K562 (cell line): ENCODE results near the gene C20orf141. TPM values are rescaled to one million over a fixed set of nuclear protein-coding genes. Genes with fewer than 3 reads are reported as not detected.

ENCODE experiments used
- ATAC-seq: fragments of 200-7000 bp; cut with Tn5 transposase; 3 replicates; pipeline ENCODE4 v1.9.1; 2020; ENCODE audit warnings: moderate library complexity
- BruUV-seq: library from RNA; stranded (reverse); fragments of 400-500 nt; replicated peaks from 2 replicates; lab custom pipeline; 2021; lab: Mats Ljungman, UMichigan
- CTCF ChIA-PET: fragments of 300-600 bp; formaldehyde crosslinking; extraction: SDS; loops from one replicate; lab custom pipeline; 2021; ENCODE audit warnings: low intra/inter-chr PET ratio; lab: Yijun Ruan, JAX
- POLR2A ChIA-PET: fragments of 300-600, 350-650 bp; sonication (Branson Sonifier 250); formaldehyde crosslinking; extraction: SDS; loops from one replicate; lab custom pipeline; 2021; ENCODE audit warnings: antibody characterized with exemption, inconsistent platforms; lab: Yijun Ruan, JAX
- DNase-seq, 4 experiments: peaks; one replicate each; pipeline versions ENCODE4 v3.0.0 to v3.0.0-alpha.2; 2011 to 2018; ENCODE audit warnings: low spot score in 3 of 4, mixed read lengths in 3 of 4; ENCODE audit errors: extremely low read depth in 1 of 4
- FAIRE-seq: peaks from 2 replicates; lab custom pipeline; 2011; peaks lifted over from hg19 to GRCh38; lab: Jason Lieb, UNC
- H2AFZ ChIP-seq: 2 replicates; pipeline ENCODE4 v1.6.0; 2011; ENCODE audit warnings: low read depth, low read length, control low read depth, inconsistent platforms
- H3K27ac ChIP-seq: fragments of 200-600 bp; 3 replicates; pipeline ENCODE4 v1.8.0; 2011; ENCODE audit warnings: low read depth, mild to moderate bottlenecking, control low read depth, inconsistent platforms, low read length, moderate library complexity, mixed read lengths; ENCODE audit errors: extremely low read depth
- H3K27me3 ChIP-seq, 2 experiments: fragments of 300-600 bp in 1 of 2; 2 replicates in 1 of 2; 3 replicates in 1 of 2; pipeline versions ENCODE4 v1.6.0 to v1.8.0; 2011; ENCODE audit warnings: inconsistent platforms in 2 of 2, low read length in 2 of 2, mild to moderate bottlenecking in 1 of 2, mixed read lengths in 1 of 2, moderate library complexity in 1 of 2; ENCODE audit not compliant: control insufficient read depth in 2 of 2, insufficient read depth in 2 of 2
- H3K36me3 ChIP-seq: fragments of 300-600 bp; 3 replicates; pipeline ENCODE4 v1.8.0; 2011; ENCODE audit warnings: mild to moderate bottlenecking, low read length, inconsistent platforms; ENCODE audit not compliant: control insufficient read depth, insufficient read depth
- H3K4me1 ChIP-seq, 2 experiments: fragments of 200-600 bp in 1 of 2; replicated peaks in 1 of 2; 2 replicates in 1 of 2; 3 replicates in 1 of 2; pipeline versions ENCODE4 v1.5.1 to v1.8.0; 2011; ENCODE audit warnings: inconsistent platforms in 2 of 2, low read length in 2 of 2, mild to moderate bottlenecking in 1 of 2, mixed read lengths in 1 of 2, moderate library complexity in 1 of 2; ENCODE audit not compliant: control insufficient read depth in 2 of 2, insufficient read depth in 2 of 2
- H3K4me2 ChIP-seq: 2 replicates; pipeline ENCODE4 v1.6.1; 2011; ENCODE audit warnings: low read length, control low read depth, inconsistent platforms, mixed read lengths; ENCODE audit not compliant: insufficient read depth
- H3K4me3 ChIP-seq: fragments of 200-600 bp; sonication (generic), shearing (Covaris generic); 2 replicates; pipeline ENCODE4 v1.5.1; 2016; ENCODE audit warnings: control low read depth, inconsistent platforms
- H3K79me2 ChIP-seq: fragments of 200-600 bp; 3 replicates; pipeline ENCODE4 v1.8.0; 2011; ENCODE audit warnings: low read length, inconsistent platforms; ENCODE audit not compliant: control insufficient read depth, insufficient read depth
- H3K9ac ChIP-seq, 2 experiments: 2 replicates each; pipeline versions ENCODE4 v1.6.0 to v1.6.1; 2011; ENCODE audit warnings: low read depth in 2 of 2, low read length in 2 of 2, control low read depth in 1 of 2, inconsistent platforms in 1 of 2, mild to moderate bottlenecking in 1 of 2, mixed read lengths in 1 of 2; ENCODE audit not compliant: insufficient read depth in 1 of 2
- H3K9me1 ChIP-seq: one replicate; pipeline ENCODE4 v1.6.0; 2011; ENCODE audit warnings: inconsistent platforms, mild to moderate bottlenecking, low read length, moderate library complexity; ENCODE audit not compliant: control insufficient read depth, insufficient read depth
- H3K9me3 ChIP-seq: replicated peaks from 2 replicates; pipeline ENCODE4 v1.5.1; 2011; ENCODE audit warnings: low read depth, low read length, inconsistent platforms; ENCODE audit not compliant: control insufficient read depth, insufficient read depth
- H4K20me1 ChIP-seq: replicated peaks from 2 replicates; pipeline ENCODE4 v1.6.1; 2011; ENCODE audit warnings: low read length, inconsistent platforms, mixed read lengths; ENCODE audit not compliant: control insufficient read depth, insufficient read depth
- ARHGAP35 ChIP-seq: fragments of 450-650 bp; IDR thresholded peaks from 2 replicates; pipeline ENCODE4 v1.6.1; 2018; ENCODE audit not compliant: partially characterized antibody
- ATF1 ChIP-seq, 2 experiments: fragments of 450-650 bp in 1 of 2; IDR thresholded peaks; 2 replicates each; pipeline ENCODE4 v1.6.1; 2016; ENCODE audit warnings: missing compliant biosample characterization in 1 of 2, missing genetic modification characterization in 1 of 2
- BMI1 ChIP-seq: fragments of 150-350 bp; IDR thresholded peaks from 2 replicates; pipeline ENCODE4 v1.6.1; 2014; ENCODE audit warnings: low read length
- CHCHD3 ChIP-seq: fragments of 250-450 bp; sonication (Bioruptor Pico); IDR thresholded peaks from 2 replicates; pipeline ENCODE4 v2.1.2; 2022; ENCODE audit warnings: mild to moderate bottlenecking
- EGR1 ChIP-seq: fragments of 450-650 bp; conservative IDR thresholded peaks from 2 replicates; pipeline ENCODE4 v1.6.1; 2017; ENCODE audit warnings: mild to moderate bottlenecking
- ELF1 ChIP-seq: fragments of 200-800 bp; sonication (Bioruptor generic); IDR thresholded peaks from 2 replicates; pipeline ENCODE4 v1.6.1; 2016; ENCODE audit warnings: missing genetic modification characterization, missing compliant biosample characterization
- NR2C2 ChIP-seq, 2 experiments: fragments of 200-800 bp in 1 of 2; sonication (Bioruptor generic) in 1 of 2; sonication (generic) in 1 of 2; formaldehyde crosslinking in 1 of 2; IDR thresholded peaks; 2 replicates each; pipeline versions ENCODE4 v1.6.1 to v1.8.0; 2016 to 2022; ENCODE audit warnings: mild to moderate bottlenecking in 1 of 2, missing compliant biosample characterization in 1 of 2, missing genetic modification characterization in 1 of 2, missing genetic modification reagents in 1 of 2
- PHB ChIP-seq: fragments of 250-450 bp; sonication (Bioruptor Pico); IDR thresholded peaks from 2 replicates; pipeline ENCODE4 v1.5.0; 2021
- SNRNP70 ChIP-seq: fragments of 200-400 bp; formaldehyde crosslinking; optimal IDR thresholded peaks from 2 replicates; pipeline ENCODE3; 2017; ENCODE audit warnings: low read depth, low read length
- SRF ChIP-seq, 2 experiments: fragments of 250-450, 450-650 bp in 1 of 2; sonication (Bioruptor Pico) in 1 of 2; sonication (generic) in 1 of 2; formaldehyde crosslinking; IDR thresholded peaks; 2 replicates each; pipeline versions ENCODE4 v1.5.0 to v1.5.1; 2020 to 2022; ENCODE audit warnings: mild to moderate bottlenecking in 1 of 2, missing genetic modification reagents in 1 of 2
- ZNF175 ChIP-seq: fragments of 200-800 bp; sonication (Bioruptor generic); IDR thresholded peaks from 2 replicates; pipeline ENCODE4 v1.6.1; 2016; ENCODE audit warnings: low read depth, mild to moderate bottlenecking, missing genetic modification characterization, missing compliant biosample characterization
- ZNF253 ChIP-seq: fragments of 250-450 bp; sonication (Bioruptor Pico); conservative IDR thresholded peaks from 2 replicates; pipeline ENCODE4 v1.6.1; 2021; ENCODE audit warnings: mild to moderate bottlenecking
- WGBS: fragments of 100-300 bp; shearing (Covaris generic); methylation state at CpG from one replicate; pipeline ENCODE4 v1.1.6; 2016; ENCODE audit warnings: low coverage, mixed read lengths; ENCODE audit not compliant: insufficient coverage; ENCODE audit errors: missing lambda C conversion rate; 5-methylcytosine and 5-hydroxymethylcytosine counted together
- in situ Hi-C: fragments of 300-500 bp; cut with MboI; formaldehyde crosslinking; loops from 4 replicates; pipeline ENCODE4 v1.15.0; 2018; ENCODE audit warnings: inconsistent platforms, mixed read lengths
- intact Hi-C: fragments of 100-400 bp; cut with micrococcal nuclease; formaldehyde crosslinking; loops from 2 replicates; pipeline ENCODE4 v1.14.2; 2022
- polyA plus RNA-seq, 8 experiments: library from polyadenylated mRNA; depleted of rRNA in 4 of 8; stranded (reverse) in 5 of 8; unstranded in 3 of 8; fragments of >200 nt; fragmentation: Nextera tagmentation in 2 of 8; fragmentation: Illumina TruSeq in 1 of 8; extraction: Ambion mirVana in 2 of 8; extraction: Trizol in 1 of 8; gene quantifications; 2 replicates each; pipeline versions ENCODE4 v1.2.1 to v1.2.3, GENCODE V29; 2011 to 2014; ENCODE audit warnings: inconsistent platforms in 1 of 8, missing spikeins in 1 of 8
- total RNA-seq, 7 experiments: library from RNA; depleted of rRNA in 6 of 7; stranded (reverse); fragments of >200 nt in 6 of 7; fragmentation: Illumina TruSeq in 2 of 7; extraction: Trizol in 2 of 7; gene quantifications; 2 replicates each; pipeline versions ENCODE4 v1.2.1 to v1.2.3, GENCODE V29; 2011 to 2021; ENCODE audit warnings: low replicate concordance in 1 of 7

The C20orf141 gene
- total and polyA plus RNA-seq, 9 of the 15 experiments (the other 6 are each of a cell fraction or from before 2014, with no cell fraction given), result not detected

- BruUV-seq, result no TSS peak
- no peaks in the 10 kb centered on the region for H3K9me3 ChIP-seq
- no peak overlapping the region for H3K27ac ChIP-seq
- peak in 3 of 4 experiments; percentile 15 to 50 (median 44) for DNase-seq
- TF ChIP-seq EGR1 (peak; percentile 85), ELF1 (tag) (no peak)
- H3K4me3 ChIP-seq, result no peak overlapping the region
- intact Hi-C loops (no loop called here), in situ Hi-C loops (no loop called here)
- no peaks in the 10 kb centered on the region for H3K79me2 ChIP-seq
- H3K36me3 ChIP-seq, result no peaks in the 10 kb centered on the region
- H3K4me1 ChIP-seq, result peaks cover 4 to 23% of the 10 kb centered on the region in 2 experiments; a peak in 4 of 5 replicates
- H3K27me3 ChIP-seq, result peaks cover 0 to 17% of the 10 kb centered on the region in 2 experiments; a peak in 2 of 5 replicates
- no peak for ATAC-seq
- no peaks in the 10 kb centered on the region for H3K9me1 ChIP-seq
- no peak overlapping the region for H2AFZ ChIP-seq
- H3K9ac ChIP-seq, result no peak overlapping the region
- POLR2A ChIA-PET, result no interaction called here
- no peak overlapping the region for H3K4me2 ChIP-seq
- CTCF ChIA-PET, result no interaction called here
- FAIRE-seq, result no peak
- H4K20me1 ChIP-seq, result no peaks in the 10 kb centered on the region
- WGBS, result 17% methylated on average over 8 of the region's 22 CpGs
These were observed 9.0 kb upstream of the C20orf141 start for GRCh38 chr20:2805689-2806350.

GRCh38 chr20:2806351-2806701 lies 8.5 kb upstream of the C20orf141 start:
- Histone ChIP-seq H3K27me3 (peaks cover 0 to 14% of the 10 kb centered on the region in 2 experiments; a peak in 2 of 5 replicates), H3K9ac (no peak overlapping the region), H2AFZ (no peak overlapping the region), H3K4me3 (no peak overlapping the region), H4K20me1 (no peaks in the 10 kb centered on the region), H3K4me2 (no peak overlapping the region), H3K9me1 (no peaks in the 10 kb centered on the region), H3K27ac (no peak overlapping the region), H3K4me1 (peaks cover 4 to 20% of the 10 kb centered on the region in 2 experiments; a peak in 4 of 5 replicates), H3K9me3 (no peaks in the 10 kb centered on the region), H3K79me2 (no peaks in the 10 kb centered on the region), H3K36me3 (no peaks in the 10 kb centered on the region)
- POLR2A ChIA-PET, result no interaction called here
- TF ChIP-seq BMI1 (no peak), ZNF253 (CRISPR knock-in tag) (no peak), SNRNP70 (no peak), SRF (CRISPR knock-in tag; IDR thresholded peaks at IDR 0.05) (no peak), PHB (CRISPR knock-in tag) (no peak), ATF1 (CRISPR knock-in tag; IDR thresholded peaks at IDR 0.05) (no peak), ATF1 (tag; IDR thresholded peaks at IDR 0.05) (no peak), CHCHD3 (CRISPR knock-in tag) (no peak), ARHGAP35 (no peak), ZNF175 (CRISPR knock-in tag) (no peak), NR2C2 (CRISPR knock-in tag; IDR thresholded peaks at IDR 0.05) (no peak), NR2C2 (tag; IDR thresholded peaks at IDR 0.05) (no peak)
- in situ Hi-C loops, result no loop called here
- ATAC-seq (no peak), FAIRE-seq (no peak), DNase-seq (no peak)
- intact Hi-C loops, result no loop called here
- CTCF ChIA-PET, result no interaction called here
- WGBS, result 5% methylated on average over 4 of the region's 4 CpGs
- no TSS peak for BruUV-seq
